Thyroid gland (tissue), 4 donors: Measurements from ENCODE around the gene TFB2M. TPM values are rescaled to one million over a fixed set of nuclear protein-coding genes. Genes with fewer than 3 reads are reported as not detected.

Source experiments
- DNase-seq, 2 donors: peaks; one replicate each; pipeline ENCODE4 v3.0.0-alpha.2; 2019
- H3K27ac ChIP-seq, 3 donors: fragments of 200-600 bp; sonication (generic); 1 replicate in 2 of 3; 2 replicates in 1 of 3; pipeline ENCODE4 v1.5.1; 2016 to 2019; ENCODE audit warnings: mild to moderate bottlenecking in 1 of 3, moderate library complexity in 1 of 3
- H3K27me3 ChIP-seq: fragments of 200-600 bp; sonication (generic); one replicate; pipeline ENCODE4 v1.5.1; 2019
- H3K36me3 ChIP-seq, 2 donors: fragments of 200-600 bp; sonication (generic); one replicate each; pipeline ENCODE4 v1.5.1; 2016 to 2019
- H3K4me1 ChIP-seq, 2 donors: fragments of 200-600 bp; sonication (generic); one replicate each; pipeline ENCODE4 v1.5.1; 2017 to 2019
- H3K4me3 ChIP-seq, 3 donors: fragments of 200-600 bp; sonication (generic); replicated peaks in 1 of 3; 1 replicate in 2 of 3; 2 replicates in 1 of 3; pipeline ENCODE4 v1.5.1; 2016; ENCODE audit warnings: mild to moderate bottlenecking in 1 of 3
- H3K9me3 ChIP-seq: fragments of 200-600 bp; sonication (generic); one replicate; pipeline ENCODE4 v1.5.1; 2017
- CTCF ChIP-seq, 6 experiments: fragments of 200-600 bp in 3 of 6; fragments of 450-650 bp in 3 of 6; sonication (generic) in 3 of 6; IDR thresholded peaks; one replicate each; pipeline ENCODE4 v1.5.1; 2016 to 2019; ENCODE audit warnings: antibody characterized with exemption in 6 of 6, mild to moderate bottlenecking in 2 of 6, inconsistent platforms in 1 of 6, moderate library complexity in 1 of 6
- POLR2A ChIP-seq, 2 donors: fragments of 450-650 bp; IDR thresholded peaks; one replicate each; pipeline ENCODE4 v1.6.1; 2017; ENCODE audit warnings: antibody characterized with exemption in 2 of 2, mild to moderate bottlenecking in 2 of 2, moderate library complexity in 1 of 2
- WGBS, 2 donors: methylation state at CpG; one replicate each; pipeline ENCODE4 v1.1.5; 2017; 5-methylcytosine and 5-hydroxymethylcytosine counted together
- intact Hi-C: fragments of 100-400 bp; cut with DNase I; formaldehyde crosslinking; loops from one replicate; pipeline ENCODE4 v1.15.1; 2023
- total RNA-seq, 4 donors: library from RNA; depleted of rRNA; stranded (reverse); fragments of >200 nt; gene quantifications; one replicate each; pipeline ENCODE4 v1.2.3, GENCODE V29; 2016

The TFB2M gene
- total RNA-seq = 10 to 100 TPM; 12.2 to 21.9 (median 15.9) TPM

- Histone ChIP-seq H3K9me3 (no peaks in the 10 kb centered on the region), H3K27me3 (no peaks in the 10 kb centered on the region), H3K4me3 (peak within 1 kb of the TSS; percentile 82 to 98 (median 84)), H3K27ac (peak within 1 kb of the TSS; percentile 70 to 97 (median 96)), H3K4me1 (peaks cover 36 to 37% of the 10 kb centered on the region in 2 donors), H3K36me3 (peaks cover 0 to 8% of the 10 kb centered on the region in 2 donors)
- DNase-seq = peak; percentile 98 to 99
- 0% methylated on average over 5 to 26 of the region's 62 CpGs for WGBS, 2 donors
- intact Hi-C loops = loop anchor here (10.0 kb wide), 1 partner anchor 129 kb away; no protein-coding TSS in a partner anchor
- peak in 1 of 6 experiments; percentile 16 for TF ChIP-seq CTCF (IDR thresholded peaks at IDR 0.05)
- TF ChIP-seq POLR2A (IDR thresholded peaks at IDR 0.05) = peak; percentile 80 to 93
These were observed at the start of gene TFB2M, which contains the start of gene CNST for GRCh38 chr1:246566128-246566812. TFB2M (minus strand) TSS chr1:246566261; CDS start chr1:246566138, 123 bp downstream. CNST (plus strand) TSS chr1:246566456; CDS start chr1:246591563, 25,107 bp downstream.

GRCh38 chr1:246613096-246613758 lies 47.2 kb upstream of the TFB2M start:
- Histone ChIP-seq H3K27me3 (no peaks in the 10 kb centered on the region), H3K36me3 (no peaks in the 10 kb centered on the region), H3K4me1 (peaks cover 9 to 22% of the 10 kb centered on the region in 2 donors), H3K9me3 (no peaks in the 10 kb centered on the region), H3K4me3 (no peak overlapping the region), H3K27ac (no peak overlapping the region)
- intact Hi-C loops = no loop called here
- TF ChIP-seq CTCF (IDR thresholded peaks at IDR 0.05) (no peak), POLR2A (IDR thresholded peaks at IDR 0.05) (no peak)
- no peak for DNase-seq
- WGBS, 2 donors = 92 to 94% methylated on average over 6 of the region's 6 CpGs

GRCh38 chr1:246609632-246610031 lies 43.6 kb upstream of the TFB2M start:
- peak overlapping the region in 2 of 3 donors; percentile 67 to 76 for H3K27ac ChIP-seq
- DNase-seq = no peak
- H3K9me3 ChIP-seq = no peaks in the 10 kb centered on the region
- no peaks in the 10 kb centered on the region for H3K36me3 ChIP-seq
- H3K27me3 ChIP-seq = no peaks in the 10 kb centered on the region
- peaks cover 18 to 29% of the 10 kb centered on the region in 2 donors for H3K4me1 ChIP-seq
- intact Hi-C loops = no loop called here
- H3K4me3 ChIP-seq = no peak overlapping the region
- TF ChIP-seq POLR2A (IDR thresholded peaks at IDR 0.05) = no peak
- TF ChIP-seq CTCF (IDR thresholded peaks at IDR 0.05) = no peak
- 94 to 95% methylated on average over 4 of the region's 4 CpGs for WGBS, 2 donors

GRCh38 chr1:246608616-246609376 lies 42.7 kb upstream of the TFB2M start:
- Histone ChIP-seq H3K9me3 (no peaks in the 10 kb centered on the region), H3K27ac (peak overlapping the region; percentile 14 to 76 (median 67)), H3K4me3 (no peak overlapping the region), H3K27me3 (no peaks in the 10 kb centered on the region), H3K4me1 (peaks cover 18 to 29% of the 10 kb centered on the region in 2 donors), H3K36me3 (no peaks in the 10 kb centered on the region)
- TF ChIP-seq CTCF (IDR thresholded peaks at IDR 0.05) (peak in 1 of 6 experiments; percentile 41), POLR2A (IDR thresholded peaks at IDR 0.05) (peak in 1 of 2 donors; percentile 24)
- WGBS, 2 donors = 28 to 37% methylated on average over 18 of the region's 18 CpGs
- intact Hi-C loops = no loop called here
- peak; percentile 75 to 78 for DNase-seq
